Dermis lymphatic vessel endothelial cell (primary cell): Measurements from ENCODE around the gene VPS37B. TPM values are rescaled to one million over a fixed set of nuclear protein-coding genes. Genes with fewer than 3 reads are reported as not detected.

Experiments
- total RNA-seq: library from RNA; depleted of rRNA; stranded (reverse); fragments of >200 nt; gene quantifications from 2 replicates; pipeline ENCODE4 v1.2.1, GENCODE V29; 2014

The VPS37B gene
- 11.4 and 11.6 TPM in 2 replicates for total RNA-seq

GRCh38 chr12:122895704-122896636 lies at the start of gene VPS37B:
Gene VPS37B (minus strand): TSS chr12:122896124. CDS start chr12:122896062, 62 bp downstream.

GRCh38 chr12:122834921-122835749 lies 60.8 kb downstream of the VPS37B start, which contains the start of gene HIP1R:
Gene HIP1R (plus strand): TSS chr12:122835457. CDS start chr12:122835551, 94 bp downstream.

Other genes with a start within 250 kb of the VPS37B start
- not detected in 2 replicates for gene HCAR2, start 192.8 kb downstream of the VPS37B start, total RNA-seq
- not detected in 2 replicates for gene HCAR3, start 179.3 kb downstream of the VPS37B start, total RNA-seq
- under 0.01 TPM in 2 replicates for gene HCAR1, start 165.3 kb downstream of the VPS37B start, total RNA-seq
- 29.4 and 36.9 TPM in 2 replicates for gene DENR, start 143.3 kb downstream of the VPS37B start, total RNA-seq
- 0.33 and 0.43 TPM in 2 replicates for gene CCDC62, start 121.6 kb downstream of the VPS37B start, total RNA-seq
- gene HIP1R, start 60.7 kb downstream of the VPS37B start, total RNA-seq, result 23.9 and 24.0 TPM in 2 replicates
- gene ABCB9, start 70.3 kb upstream of the VPS37B start, total RNA-seq, result 3.3 and 4.1 TPM in 2 replicates
- gene OGFOD2, start 79.1 kb upstream of the VPS37B start, total RNA-seq, result 7.2 and 8.3 TPM in 2 replicates
- 150 and 170 TPM in 2 replicates for gene ARL6IP4, start 84.6 kb upstream of the VPS37B start, total RNA-seq